Astrocyte of the spinal cord (primary cell): ENCODE measurements around the gene STX1B.

Experiments used
- DNase-seq: peaks from one replicate; pipeline ENCODE4 v3.0.0; 2011; ENCODE audit warnings: low read depth, low spot score
- H3K4me3 ChIP-seq: 2 replicates; pipeline ENCODE4 v1.5.1; 2011; ENCODE audit warnings: low read depth, mild to moderate bottlenecking, low read length, moderate library complexity
- CTCF ChIP-seq: IDR thresholded peaks from 2 replicates; pipeline ENCODE4 v1.5.1; 2012; ENCODE audit warnings: low read depth, mild to moderate bottlenecking, low read length, inconsistent platforms
- in situ Hi-C: cut with HindIII; loops from 2 replicates; pipeline ENCODE4 v1.10.0; 2017; ENCODE audit warnings: low sequenced_read_pairs

The STX1B gene

GRCh38 chr16:30971298-30971697, 39.1 kb downstream of the STX1B start:
- H3K4me3 ChIP-seq = no peak overlapping the region
- no peak for DNase-seq
- in situ Hi-C loops = no loop called here
- TF ChIP-seq CTCF = no peak

GRCh38 chr16:30969246-30969842, 41.1 kb downstream of the STX1B start:
- no peak for DNase-seq
- no peak for TF ChIP-seq CTCF
- no peak overlapping the region for H3K4me3 ChIP-seq
- in situ Hi-C loops = no loop called here

- DNase-seq = no peak
- TF ChIP-seq CTCF = no peak
- no peak overlapping the region for H3K4me3 ChIP-seq
- in situ Hi-C loops = no loop called here
These were observed 42.6 kb downstream of the STX1B start for GRCh38 chr16:30967795-30968194.

- H3K4me3 ChIP-seq = no peak overlapping the region
- in situ Hi-C loops = no loop called here
- no peak for DNase-seq
- no peak for TF ChIP-seq CTCF
These were observed 44.3 kb downstream of the STX1B start for GRCh38 chr16:30966033-30966619.

- in situ Hi-C loops = no loop called here
- no peak for TF ChIP-seq CTCF
- no peak overlapping the region for H3K4me3 ChIP-seq
- no peak for DNase-seq
These were observed 45.0 kb downstream of the STX1B start for GRCh38 chr16:30965436-30965835.

- TF ChIP-seq CTCF = no peak
- DNase-seq = no peak
- in situ Hi-C loops = no loop called here
- H3K4me3 ChIP-seq = no peak overlapping the region
These were observed 45.7 kb downstream of the STX1B start for GRCh38 chr16:30964574-30965226.
